HG03432 (cell line): ENCODE results near the gene OR51A7.
"Not testable (repeated sequence)": the region's sequence is repeated elsewhere in the genome, so short reads cannot be mapped to it uniquely, and the experiment has no call there.

Experiments used
- ATAC-seq: cut with Tn5 transposase; IDR thresholded peaks from one replicate; pipeline ENCODE4 v1.9.1; 2021; ENCODE audit warnings: mild to moderate bottlenecking, moderate library complexity; ENCODE audit not compliant: unreplicated experiment

OR51A7 gene, protein sequence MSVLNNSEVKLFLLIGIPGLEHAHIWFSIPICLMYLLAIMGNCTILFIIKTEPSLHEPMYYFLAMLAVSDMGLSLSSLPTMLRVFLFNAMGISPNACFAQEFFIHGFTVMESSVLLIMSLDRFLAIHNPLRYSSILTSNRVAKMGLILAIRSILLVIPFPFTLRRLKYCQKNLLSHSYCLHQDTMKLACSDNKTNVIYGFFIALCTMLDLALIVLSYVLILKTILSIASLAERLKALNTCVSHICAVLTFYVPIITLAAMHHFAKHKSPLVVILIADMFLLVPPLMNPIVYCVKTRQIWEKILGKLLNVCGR

GRCh38 chr11:4903484-4903883 lies at the start of gene OR51A7:
OR51A7 (plus strand) TSS chr11:4903783; CDS start chr11:4907370, 3,587 bp downstream.
- ATAC-seq = no peak

- not testable (repeated sequence) for ATAC-seq
Measured at GRCh38 chr11:4854286-4854685, 49.3 kb upstream of the OR51A7 start.

DNA sequence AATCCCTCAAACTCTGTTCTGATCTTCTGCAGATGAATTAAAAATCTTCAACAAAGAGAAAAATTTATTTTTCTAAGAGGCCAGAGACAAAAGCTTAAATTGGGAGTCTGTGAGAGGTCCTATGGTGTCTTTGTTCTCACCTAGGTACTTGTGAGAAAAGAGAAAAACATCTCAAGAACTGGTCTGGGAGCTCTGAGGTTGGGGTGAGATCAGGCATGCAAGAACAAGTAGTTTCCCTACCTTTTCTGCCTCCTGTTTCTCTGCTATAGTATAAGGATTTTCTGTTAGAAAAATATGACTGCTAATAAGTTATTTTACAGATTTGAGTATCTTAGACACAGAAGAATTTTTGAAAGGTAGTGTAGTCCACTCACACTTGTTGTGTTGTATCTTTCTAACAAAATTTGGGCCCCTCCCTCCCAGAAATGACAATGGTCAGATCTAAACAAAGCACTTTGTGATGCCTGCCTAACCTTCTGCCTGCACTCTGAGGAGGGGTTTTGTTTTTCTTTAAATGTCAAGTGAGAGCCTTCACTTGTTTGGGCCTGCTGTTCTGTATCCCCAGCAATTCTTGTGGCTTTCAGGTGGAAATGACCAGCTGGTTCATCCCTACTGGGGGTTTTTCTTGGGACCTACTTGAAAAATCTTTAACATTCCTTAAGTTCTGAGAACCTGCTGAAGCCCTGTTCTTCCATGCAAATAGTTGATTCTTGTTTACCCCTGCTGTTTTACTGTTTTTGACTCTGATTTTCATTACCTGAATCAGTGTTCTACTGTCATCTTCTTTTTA lies 40.9 kb upstream of the OR51A7 start:
- ATAC-seq = no peak

DNA sequence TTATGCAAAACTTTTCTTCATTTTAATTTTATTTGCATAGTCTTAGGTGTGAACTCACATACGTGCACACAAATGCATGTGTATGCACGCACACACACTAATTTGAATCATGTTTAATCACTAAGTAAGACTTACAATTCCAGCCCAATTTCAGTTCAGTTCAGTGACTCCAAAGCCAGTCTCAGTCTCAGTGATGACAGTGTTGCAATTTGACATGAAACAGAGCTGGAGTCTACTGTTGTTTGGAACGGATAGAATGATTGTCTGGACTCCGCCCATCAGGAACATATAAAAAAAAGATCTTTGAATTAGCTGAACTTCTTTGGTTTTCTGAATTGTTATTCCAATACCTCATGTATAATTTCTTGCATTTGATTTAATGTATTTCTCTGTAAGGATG lies 39.7 kb upstream of the OR51A7 start:
- ATAC-seq = no peak

GRCh38 chr11:4865855-4866254 lies 37.7 kb upstream of the OR51A7 start:
- ATAC-seq = no peak

- ATAC-seq = no peak
Measured at GRCh38 chr11:4881188-4881587, 22.4 kb upstream of the OR51A7 start.

DNA sequence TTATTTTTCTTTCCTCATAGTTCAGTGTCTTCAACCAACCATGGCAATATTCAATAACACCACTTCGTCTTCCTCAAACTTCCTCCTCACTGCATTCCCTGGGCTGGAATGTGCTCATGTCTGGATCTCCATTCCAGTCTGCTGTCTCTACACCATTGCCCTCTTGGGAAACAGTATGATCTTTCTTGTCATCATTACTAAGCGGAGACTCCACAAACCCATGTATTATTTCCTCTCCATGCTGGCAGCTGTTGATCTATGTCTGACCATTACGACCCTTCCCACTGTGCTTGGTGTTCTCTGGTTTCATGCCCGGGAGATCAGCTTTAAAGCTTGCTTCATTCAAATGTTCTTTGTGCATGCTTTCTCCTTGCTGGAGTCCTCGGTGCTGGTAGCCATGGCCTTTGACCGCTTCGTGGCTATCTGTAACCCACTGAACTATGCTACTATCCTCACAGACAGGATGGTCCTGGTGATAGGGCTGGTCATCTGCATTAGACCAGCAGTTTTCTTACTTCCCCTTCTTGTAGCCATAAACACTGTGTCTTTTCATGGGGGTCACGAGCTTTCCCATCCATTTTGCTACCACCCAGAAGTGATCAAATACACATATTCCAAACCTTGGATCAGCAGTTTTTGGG lies 21.6 kb upstream of the OR51A7 start, which contains the start of gene OR51T1:
OR51T1 (plus strand) TSS at position 41 of the 641 bp plus-strand sequence; CDS start at position 41, 0 bp downstream.
- ATAC-seq = no peak

DNA sequence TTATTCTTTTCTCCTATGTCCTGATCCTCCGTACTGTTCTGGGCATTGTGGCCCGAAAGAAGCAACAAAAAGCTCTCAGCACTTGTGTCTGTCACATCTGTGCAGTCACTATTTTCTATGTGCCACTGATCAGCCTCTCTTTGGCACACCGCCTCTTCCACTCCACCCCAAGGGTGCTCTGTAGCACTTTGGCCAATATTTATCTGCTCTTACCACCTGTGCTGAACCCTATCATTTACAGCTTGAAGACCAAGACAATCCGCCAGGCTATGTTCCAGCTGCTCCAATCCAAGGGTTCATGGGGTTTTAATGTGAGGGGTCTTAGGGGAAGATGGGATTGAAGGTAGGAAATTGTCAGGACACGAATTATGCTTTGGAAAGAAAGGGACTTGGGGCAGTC lies 21.0 kb upstream of the OR51A7 start:
- no peak for ATAC-seq

DNA sequence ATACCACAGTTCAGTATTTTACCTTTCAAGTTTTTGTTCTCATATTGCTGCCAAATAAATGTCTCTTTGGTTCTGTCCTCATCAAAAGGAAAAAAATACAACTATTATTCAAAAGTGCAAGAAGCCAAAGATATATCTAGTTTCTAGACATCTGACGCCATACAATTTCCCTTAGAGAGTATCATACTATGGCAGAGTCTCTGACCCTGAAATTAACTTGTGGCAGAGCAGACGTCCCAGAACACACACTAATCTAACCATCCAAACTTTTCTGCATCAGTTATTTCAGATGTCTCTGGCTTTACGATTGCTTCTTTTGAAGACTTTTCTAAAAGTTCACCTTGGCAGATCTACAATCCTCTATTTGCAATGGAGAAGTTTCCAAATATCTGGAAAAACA lies 19.2 kb upstream of the OR51A7 start:
- no peak for ATAC-seq

DNA sequence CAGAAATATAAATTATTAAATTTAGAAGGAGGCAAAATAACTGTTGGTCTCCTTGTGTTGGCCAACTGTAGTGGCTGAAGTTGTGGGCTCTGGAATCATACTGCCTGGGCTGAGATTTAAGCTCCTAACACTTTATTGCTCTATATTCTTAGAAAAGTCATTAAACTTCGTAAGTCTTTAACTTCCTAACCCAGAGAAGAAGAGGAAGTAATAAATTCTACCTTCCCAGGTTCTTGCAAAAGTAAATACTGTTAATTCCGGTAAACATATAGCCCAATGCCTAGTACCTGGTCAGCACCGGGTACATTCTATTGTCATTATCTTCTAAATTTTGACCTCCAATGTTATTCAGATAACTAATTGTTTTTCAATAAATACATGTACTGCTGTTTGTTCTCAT lies 17.4 kb upstream of the OR51A7 start:
- ATAC-seq = no peak

- ATAC-seq = no peak
Measured at GRCh38 chr11:4887591-4887990, 16.0 kb upstream of the OR51A7 start.

- ATAC-seq = no peak
Measured at GRCh38 chr11:4890279-4890678, 13.3 kb upstream of the OR51A7 start.

DNA sequence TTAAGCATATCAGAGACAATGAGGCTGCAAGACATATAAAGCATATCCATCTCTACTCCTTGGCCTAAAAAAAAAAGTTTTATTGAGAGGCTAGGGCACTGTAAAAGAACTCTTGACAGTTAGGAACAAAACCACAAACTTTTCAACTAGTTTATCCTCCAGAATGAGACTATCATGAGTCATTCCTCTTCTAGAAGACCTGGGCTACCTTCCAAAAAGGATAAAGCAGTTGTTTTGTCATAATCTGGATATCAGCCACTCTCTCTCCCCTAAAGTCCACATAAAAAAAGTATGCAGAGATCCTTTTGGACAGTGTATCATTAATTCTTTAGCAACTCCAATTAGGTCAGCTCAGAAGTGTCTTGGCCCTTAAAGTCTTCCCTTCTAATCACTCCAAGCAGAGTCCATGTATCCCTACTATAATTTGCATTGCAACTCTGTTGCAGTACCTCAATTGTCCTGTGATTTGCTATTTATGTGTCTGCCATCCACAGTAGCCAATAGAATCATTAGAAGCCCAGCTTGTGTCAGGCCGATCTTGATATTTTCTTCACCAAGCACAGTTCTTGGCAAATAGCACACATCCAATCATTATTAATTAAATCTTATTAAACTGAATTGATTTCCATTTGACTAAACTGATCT lies 11.5 kb upstream of the OR51A7 start:
- no peak for ATAC-seq

GRCh38 chr11:4916581-4916980 lies 13.0 kb downstream of the OR51A7 start:
- ATAC-seq = no peak

- ATAC-seq = no peak
Measured at GRCh38 chr11:4919250-4919649, 15.7 kb downstream of the OR51A7 start, which contains the start of gene OR51G2. OR51G2 (minus strand) TSS chr11:4919350; CDS start chr11:4915663, 3,687 bp downstream.

GRCh38 chr11:4921796-4922195 lies 18.2 kb downstream of the OR51A7 start:
- no peak for ATAC-seq

DNA sequence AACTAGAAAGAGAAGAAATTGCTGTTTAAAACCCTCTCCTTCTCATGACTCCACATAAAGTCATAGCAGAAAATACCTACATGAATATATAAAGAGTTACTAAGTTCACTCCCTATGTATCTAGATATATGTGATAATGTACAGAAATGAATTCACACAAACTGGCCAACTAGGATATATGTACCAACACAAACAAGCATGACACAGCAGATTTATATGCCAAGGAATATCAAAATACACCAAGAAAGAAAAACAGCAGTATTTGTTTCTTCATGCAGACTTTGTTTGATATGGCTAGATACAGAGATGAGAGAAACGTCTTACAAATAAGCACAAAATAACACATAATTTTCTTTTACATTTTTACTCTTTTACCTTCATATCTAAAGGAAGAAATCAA lies 18.7 kb downstream of the OR51A7 start:
- no peak for ATAC-seq

DNA sequence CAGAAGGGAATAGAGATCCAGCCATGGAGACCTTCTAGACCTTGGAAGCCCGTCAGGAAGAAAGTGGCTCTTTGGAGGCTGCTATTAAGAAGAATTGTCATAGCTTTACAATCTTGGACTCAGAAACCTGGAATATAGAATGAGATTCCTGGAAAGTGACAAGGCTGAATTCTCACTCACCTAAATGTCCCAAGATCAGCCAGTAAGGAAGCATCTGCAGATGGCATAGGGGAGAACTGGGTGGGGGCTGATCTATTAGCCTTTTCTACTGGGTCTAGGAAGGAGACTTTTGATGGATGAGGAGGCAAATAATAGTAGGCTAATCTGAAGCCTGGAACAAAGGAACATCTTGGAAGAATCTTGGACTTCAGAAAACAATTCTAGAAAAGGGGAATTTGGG lies 20.7 kb downstream of the OR51A7 start, which contains the start of gene OR51G1:
OR51G1 (minus strand) TSS at position 101 of the 400 bp plus-strand sequence; CDS start at position 101, 0 bp downstream.
- ATAC-seq = no peak

DNA sequence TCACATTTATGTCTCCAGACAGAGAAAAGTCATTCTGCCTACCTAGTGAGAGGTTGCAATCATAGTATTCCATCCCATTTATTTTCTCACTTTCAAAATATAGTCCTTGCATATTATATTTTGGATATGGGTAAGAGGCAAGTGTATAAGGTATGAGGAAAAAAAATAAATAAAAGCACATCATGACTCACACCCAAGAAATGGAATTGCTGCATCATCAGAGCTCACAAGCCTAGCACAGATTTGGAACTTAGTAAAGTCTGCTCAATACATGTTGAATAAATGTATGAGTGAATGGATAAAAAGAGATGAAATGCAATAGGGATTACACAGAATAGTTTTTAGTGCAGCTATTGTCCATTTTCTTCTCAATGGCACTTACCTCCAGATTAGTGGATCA lies 23.0 kb downstream of the OR51A7 start:
- ATAC-seq = no peak

DNA sequence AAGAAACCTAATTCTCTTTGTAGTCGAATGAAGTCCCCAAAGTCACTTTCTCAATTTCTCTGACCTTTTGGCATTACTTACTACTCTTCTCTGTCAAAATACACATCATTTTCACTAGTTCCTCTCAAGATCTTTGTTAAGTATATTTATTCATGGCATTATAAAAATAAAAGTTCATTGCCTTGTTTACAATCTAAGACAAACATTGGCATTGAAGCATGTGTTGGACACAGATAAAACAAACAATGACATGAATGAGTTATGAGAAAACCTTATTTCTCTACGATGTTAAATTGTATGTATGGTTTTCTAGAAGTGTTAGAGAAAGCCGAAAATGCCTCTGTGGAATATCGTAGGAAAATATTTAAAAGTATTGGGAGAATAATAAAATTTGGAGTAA lies 29.2 kb downstream of the OR51A7 start:
- ATAC-seq = no peak

- no peak for ATAC-seq
Measured at GRCh38 chr11:4936745-4937144, 33.2 kb downstream of the OR51A7 start.
